Stimulated activated CD4-positive, alpha-beta T cell treated with anti-CD3 and anti-CD28 coated beads, Interleukin-2, amount 100 ng/mL, for 4 hours (primary cell): Measurements from ENCODE around the gene PCDH15.

Experiments
- DNase-seq: peaks from one replicate; pipeline ENCODE4 v3.0.0-alpha.2; 2020; ENCODE audit warnings: low read depth

PCDH15 gene

DNA sequence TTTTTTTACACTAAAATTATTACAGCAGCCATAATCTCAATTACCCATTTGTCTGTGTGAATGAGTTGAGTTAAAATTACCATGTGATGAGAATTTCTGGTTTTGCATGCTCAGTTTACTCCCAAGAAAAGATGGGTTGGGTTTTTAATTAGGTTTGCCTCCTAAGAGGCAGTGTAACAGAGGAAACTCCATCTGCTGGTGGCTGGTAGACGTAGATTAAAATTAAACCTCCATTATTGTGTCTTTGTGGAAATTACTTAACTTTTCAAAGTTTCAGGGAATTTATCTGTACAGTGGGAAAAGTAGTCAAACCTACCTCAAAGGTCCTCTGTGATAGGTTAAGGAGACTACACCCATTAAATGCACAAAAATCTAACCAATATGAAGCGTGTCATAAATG lies 954.2 kb downstream of the PCDH15 start:
- no peak for DNase-seq

DNA sequence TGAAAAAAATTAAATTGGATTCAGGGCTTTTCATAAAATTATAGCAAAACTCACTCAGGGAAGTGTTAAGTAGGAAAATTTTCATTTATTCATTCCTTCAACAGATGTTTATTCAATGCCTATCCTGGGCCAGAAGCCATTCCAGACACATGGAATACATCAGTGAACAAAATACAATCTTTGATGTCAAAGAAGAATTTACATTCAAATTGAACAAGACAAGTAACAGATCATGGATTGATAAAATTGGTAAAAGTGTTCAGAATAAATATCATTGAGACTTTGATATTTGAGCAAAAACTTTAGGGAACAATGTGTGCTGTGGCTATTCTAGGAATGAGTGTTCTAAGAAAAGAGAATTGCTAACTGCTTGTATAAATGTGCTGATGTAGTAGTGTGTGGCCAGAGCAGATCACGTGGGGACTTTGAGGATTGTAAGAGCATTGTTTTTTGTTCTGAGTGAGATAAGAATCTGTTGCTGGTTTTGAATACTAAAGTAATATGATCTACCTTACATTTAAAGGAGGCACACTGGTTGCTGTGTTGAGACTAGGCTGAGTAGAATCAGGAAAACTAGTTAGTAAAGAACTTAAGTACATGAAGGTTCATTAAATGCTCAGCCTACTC lies 957.2 kb downstream of the PCDH15 start:
- no peak for DNase-seq

DNA sequence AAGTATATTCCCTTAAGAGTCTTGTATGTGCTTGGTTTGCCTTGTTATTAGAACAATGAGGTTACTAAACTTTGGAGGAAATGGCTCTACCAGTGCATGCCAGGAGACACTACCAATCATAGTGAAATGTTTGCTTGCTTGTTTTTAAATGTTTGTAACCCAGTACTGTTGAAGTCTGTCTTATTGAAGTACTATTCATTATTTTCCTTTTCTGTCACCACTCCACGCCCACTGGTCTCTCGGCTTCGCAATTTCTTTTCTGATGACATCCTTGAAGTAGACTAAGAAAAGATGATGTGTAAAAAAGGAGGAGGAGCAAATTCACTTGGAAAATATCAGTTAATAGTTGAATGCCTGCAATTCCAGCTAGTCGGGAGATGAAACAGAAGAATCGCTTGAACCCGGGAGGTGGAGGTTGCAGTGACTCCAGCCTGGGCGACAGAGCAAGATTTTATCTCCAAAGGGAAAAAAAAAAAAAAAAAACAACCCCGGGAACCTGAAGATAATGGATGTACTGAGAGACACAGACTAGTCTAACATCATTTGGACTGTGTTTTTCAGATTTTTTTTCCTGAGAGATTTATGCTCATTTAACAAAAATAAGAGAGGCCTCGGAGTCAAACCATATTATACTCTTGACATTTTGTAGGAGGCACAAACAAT lies 959.4 kb downstream of the PCDH15 start:
- no peak for DNase-seq

DNA sequence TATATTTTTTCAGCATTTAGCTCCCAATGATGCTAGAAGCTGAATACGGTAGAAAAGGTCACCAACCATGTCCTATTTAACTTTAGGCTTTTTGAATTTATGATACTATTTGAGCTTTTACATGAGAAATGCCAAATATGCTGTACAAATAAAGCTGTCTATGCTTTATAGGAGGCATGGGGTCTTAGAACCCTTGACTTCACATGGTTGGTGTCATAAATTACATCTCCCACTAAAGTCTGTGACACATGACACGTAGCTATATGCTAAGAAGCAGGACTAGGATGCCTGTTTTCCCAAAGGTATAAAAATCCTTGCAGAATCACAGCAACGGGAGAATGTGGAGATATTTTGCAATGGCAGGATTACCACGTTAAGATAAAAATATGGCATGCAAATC lies 960.4 kb downstream of the PCDH15 start:
- no peak for DNase-seq

DNA sequence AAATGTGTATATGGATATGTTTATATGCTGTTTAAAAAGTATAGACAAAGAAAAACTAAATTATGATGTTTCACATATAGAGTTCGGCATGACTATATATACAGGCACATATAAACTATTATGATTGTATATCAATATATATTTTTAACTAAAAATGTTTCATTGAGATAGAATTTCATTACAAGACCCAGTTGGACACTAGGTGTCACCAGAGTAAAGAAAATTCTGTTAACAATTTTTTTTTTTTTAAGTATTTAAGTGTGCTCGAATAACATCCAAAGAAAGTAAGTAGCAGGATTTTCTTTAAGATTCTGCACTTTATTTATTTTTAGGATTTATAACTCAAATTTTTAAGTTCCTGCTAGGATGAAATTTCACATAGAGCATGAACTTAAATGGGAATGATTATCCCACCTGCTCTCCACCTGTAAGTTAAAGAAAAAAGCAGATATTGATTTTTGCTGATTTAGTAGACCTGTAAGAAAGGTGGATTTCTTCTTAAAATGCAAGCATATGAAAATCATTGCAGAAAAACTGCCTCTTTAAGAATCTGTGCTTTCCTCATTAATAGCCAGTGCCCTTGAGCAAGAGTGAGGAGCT lies 961.5 kb downstream of the PCDH15 start:
- DNase-seq: no peak

DNA sequence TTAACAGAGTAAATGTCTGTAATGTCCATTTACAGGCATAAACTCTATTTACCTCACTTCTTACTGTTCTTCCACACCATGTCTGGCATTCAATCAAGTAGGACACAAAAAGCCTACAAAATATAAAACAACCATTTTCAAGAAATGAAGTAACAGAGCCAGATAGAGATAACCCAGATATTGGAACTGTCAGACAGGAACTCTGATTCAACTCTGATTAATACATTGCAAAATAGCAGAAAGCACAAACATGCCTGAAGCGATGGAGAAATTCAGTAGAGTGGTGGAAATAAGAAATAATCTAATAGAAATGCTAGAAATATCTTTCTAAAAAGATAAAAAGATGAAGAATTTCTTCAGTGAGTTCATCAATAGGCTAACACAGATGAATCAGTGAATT lies 964.4 kb downstream of the PCDH15 start:
- no peak for DNase-seq

DNA sequence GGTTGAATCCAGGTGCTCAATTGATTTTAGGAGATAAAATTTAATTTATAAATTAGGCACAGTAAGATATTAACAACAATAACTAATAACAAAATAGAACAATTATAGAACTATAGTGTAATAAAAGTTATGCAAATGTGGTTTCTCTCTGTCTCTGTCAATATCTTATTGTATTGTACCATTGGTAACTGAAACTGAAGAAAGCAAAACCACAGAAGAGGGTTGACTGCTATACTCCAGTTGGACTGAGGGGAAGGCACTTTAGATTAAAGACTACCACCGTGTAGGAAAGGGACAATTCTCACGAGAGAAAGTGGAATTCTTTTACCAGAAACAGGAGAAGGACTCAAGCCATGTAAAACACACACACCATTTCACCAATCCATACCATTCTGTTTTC lies 967.1 kb downstream of the PCDH15 start:
- DNase-seq: no peak

DNA sequence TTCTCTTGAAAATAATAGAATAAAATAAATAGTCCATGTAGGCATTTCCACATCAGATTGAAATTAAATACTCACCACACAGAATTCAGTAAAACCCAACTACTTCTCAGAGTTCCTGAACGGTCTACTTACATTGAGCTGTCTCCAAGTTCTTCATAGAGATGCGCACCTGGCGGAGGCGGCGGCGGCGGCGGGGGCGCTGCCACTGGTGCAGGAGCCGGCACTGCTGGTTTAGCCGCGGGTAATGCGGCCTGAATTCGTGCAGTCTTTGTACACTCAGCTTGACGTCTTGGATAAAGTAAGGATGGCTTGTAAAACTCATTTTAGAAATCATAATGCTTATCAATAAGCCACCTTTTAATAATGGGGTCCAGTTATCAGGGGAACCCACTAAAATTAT lies 973.8 kb downstream of the PCDH15 start:
- no peak for DNase-seq

DNA sequence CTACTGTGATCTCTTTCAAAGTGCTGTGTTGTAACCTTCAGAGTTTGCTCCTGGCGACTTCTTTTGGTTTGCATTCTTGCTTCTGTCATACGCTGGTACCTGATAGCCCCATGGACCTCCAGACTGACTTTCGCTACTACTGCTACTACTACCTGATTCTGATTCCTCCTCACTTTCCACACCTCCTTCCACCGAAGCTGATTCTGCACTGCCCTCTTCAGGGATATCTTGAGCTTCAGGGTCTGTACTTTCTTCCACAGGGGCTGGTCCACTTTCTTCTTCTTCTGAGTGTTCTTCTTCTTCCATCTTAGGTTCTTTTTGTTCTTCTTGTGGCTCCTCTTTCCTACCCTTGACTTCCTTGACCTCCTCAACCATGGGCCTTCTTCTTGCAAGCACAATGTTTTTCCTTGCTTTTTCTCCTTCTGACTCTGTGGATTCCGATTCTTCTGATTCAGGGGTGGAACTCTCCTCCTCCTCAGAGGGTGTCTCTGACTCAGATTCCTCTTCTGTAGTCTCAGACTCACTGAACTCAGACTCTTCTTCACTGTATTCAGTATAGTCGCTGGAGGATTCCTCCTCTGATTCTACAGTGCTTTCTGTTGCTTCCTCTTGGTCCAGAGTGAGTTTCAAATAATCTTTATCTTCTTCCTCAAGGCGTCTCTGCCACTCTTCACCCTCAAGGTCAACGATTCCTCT lies 992.2 kb downstream of the PCDH15 start:
- no peak for DNase-seq

DNA sequence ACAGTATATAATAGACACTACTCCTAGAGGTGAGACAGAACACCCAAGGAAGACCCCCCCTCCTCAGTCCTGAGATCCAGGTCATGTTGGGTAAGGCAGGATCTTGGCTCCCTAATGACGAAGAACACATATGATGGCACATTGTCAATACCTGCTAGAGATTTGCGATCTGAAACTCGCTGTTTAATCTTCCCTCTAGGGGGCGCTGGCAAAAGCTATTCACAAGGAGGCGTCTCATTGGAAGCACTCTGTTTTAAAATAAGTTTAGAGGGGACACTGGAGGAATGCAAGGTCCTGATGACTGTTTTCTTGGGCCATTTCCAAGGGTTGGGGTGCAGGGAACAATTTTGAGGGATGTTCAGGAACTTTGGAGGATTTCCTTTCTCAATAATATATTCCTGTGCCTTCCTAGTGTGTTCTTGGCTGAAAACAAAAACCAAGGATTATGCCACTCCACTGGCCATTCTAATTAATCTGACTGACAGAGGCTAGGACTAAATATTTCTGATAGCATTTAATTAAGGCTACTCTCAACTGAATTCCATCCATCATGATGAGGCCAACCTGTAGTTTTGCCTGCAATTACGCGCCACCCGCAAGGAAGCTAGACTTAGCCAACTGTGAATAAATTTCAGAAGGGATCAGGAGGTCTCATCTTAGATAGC lies 1014.7 kb downstream of the PCDH15 start:
- no peak for DNase-seq

DNA sequence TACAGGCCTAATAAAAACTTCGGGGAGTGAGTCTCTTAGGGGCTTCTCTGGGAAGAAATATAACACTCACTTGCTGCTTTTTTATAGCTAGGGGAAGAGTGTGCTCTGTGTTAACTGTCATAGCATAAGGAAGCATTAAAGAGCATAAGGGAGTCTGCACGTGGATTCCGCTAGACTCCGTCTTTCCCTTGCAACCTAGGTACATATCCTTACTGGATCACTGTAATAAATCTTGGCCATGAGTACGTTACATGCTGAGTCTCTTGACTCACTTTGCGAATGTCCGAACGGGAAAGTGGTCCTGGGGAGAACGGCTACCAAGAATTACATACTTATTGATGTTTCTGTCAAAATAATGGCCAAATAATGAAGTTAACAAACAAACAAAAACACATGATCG lies 1029.3 kb downstream of the PCDH15 start:
- no peak for DNase-seq

DNA sequence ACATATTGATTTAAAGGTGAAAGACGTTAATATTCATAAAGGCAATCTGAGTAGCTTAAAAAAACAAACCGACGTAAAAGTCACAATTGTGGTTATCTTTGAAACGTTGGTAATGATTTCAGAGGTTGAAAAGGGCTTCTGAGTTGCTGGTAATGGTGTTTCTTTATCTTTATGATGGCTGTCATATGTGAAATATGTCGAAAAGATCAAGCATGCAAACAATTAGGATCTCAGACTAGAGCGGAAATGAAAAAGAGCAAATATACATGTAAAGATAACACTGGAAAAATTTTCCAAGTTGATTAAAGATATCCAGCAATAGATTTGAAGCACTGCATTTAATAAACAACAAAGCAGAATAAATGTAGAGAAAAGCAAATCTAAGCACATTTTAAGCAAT lies 1030.1 kb downstream of the PCDH15 start:
- no peak for DNase-seq

DNA sequence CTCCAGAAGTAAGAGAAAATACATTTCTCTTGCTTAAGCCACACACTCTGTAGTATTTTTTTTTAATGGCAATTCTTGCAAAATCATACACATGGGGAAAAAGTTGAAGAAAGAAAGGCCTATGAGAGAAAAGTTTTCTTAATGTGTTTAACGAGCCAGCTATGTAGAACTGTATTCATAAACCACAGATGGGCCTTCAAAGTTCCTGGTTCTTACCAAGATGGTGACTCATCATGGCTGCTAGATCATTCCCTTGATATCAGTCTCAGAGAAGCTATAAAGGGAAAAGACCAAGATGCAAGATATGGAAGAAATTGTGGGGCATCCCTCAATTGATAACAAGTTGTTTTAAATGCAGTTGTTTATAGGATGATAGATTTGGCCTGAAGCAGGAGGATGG lies 1035.7 kb downstream of the PCDH15 start:
- DNase-seq: no peak

DNA sequence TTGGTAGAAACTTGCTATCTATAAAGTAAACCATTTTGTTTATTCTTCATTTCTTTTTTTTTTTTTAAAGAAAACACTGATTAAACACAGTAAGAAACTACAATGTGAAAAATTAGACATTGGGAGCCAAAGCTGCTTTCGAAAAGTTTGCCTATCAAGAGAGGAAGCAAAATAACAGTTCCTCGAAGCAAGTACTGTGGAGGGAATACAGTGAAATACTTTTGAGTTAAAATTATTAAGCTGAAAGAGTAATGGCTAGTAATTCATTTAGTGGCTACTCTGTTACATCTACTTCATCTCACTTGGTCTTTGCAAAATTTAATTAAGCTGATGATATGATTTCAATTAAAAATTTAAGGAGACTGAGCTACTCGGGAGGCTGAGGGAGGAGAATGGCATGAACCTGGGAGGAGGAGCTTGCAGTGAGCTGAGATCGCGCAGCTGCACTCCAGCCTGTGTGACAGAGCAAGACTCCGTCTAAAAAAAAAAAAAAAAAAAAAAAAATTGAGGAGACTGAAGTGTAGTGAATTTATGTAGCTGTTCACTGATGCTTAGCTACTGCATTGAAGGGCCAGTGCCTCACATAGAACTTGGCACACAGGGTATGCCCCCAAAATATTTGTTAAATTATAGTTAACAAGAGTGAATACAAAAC lies 1046.3 kb downstream of the PCDH15 start:
- no peak for DNase-seq
